GM23338 (cell line): ENCODE data around the gene DTWD1. TPM values are rescaled to one million over a fixed set of nuclear protein-coding genes. Genes with fewer than 3 reads are reported as not detected.

Experiments
- ATAC-seq: fragments of 200-7000 bp; cut with Tn5 transposase; 3 replicates; pipeline ENCODE4 v1.9.1; 2020
- DNase-seq: peaks from one replicate; pipeline ENCODE4 v3.0.0-alpha.2; 2015; ENCODE audit warnings: low spot score
- H2AFZ ChIP-seq: fragments of 200-600 bp; sonication (generic); 2 replicates; pipeline ENCODE4 v1.8.0; 2016; ENCODE audit warnings: antibody characterized with exemption, mild to moderate bottlenecking, moderate library complexity
- H3F3A ChIP-seq: fragments of 200-600 bp; sonication (generic); replicated peaks from 2 replicates; pipeline ENCODE4 v1.8.0; 2017; ENCODE audit warnings: antibody characterized with exemption, mixed run types, low read depth
- H3K27ac ChIP-seq: fragments of 200-600 bp; sonication (generic); 2 replicates; pipeline ENCODE4 v1.6.1; 2016; ENCODE audit warnings: low read depth
- H3K27me3 ChIP-seq: fragments of 200-600 bp; sonication (generic); 2 replicates; pipeline ENCODE4 v1.8.0; 2016; ENCODE audit warnings: mild to moderate bottlenecking, mixed run types, moderate library complexity; ENCODE audit not compliant: insufficient read depth
- H3K36me3 ChIP-seq: fragments of 200-600 bp; sonication (generic); 2 replicates; pipeline ENCODE4 v1.8.0; 2016; ENCODE audit warnings: mild to moderate bottlenecking; ENCODE audit not compliant: insufficient read depth
- H3K4me1 ChIP-seq: fragments of 200-600 bp; sonication (generic); 2 replicates; pipeline ENCODE4 v1.8.0; 2016; ENCODE audit warnings: mild to moderate bottlenecking, moderate library complexity; ENCODE audit not compliant: insufficient read depth
- H3K4me2 ChIP-seq: fragments of 200-600 bp; sonication (generic); 2 replicates; pipeline ENCODE4 v1.7.1; 2017; ENCODE audit warnings: mixed run types
- H3K4me3 ChIP-seq: fragments of 200-600 bp; sonication (generic); 2 replicates; pipeline ENCODE4 v1.6.1; 2016; ENCODE audit warnings: mixed run types
- H3K79me2 ChIP-seq: fragments of 200-600 bp; sonication (generic); replicated peaks from 2 replicates; pipeline ENCODE4 v1.8.0; 2017; ENCODE audit warnings: mild to moderate bottlenecking; ENCODE audit not compliant: insufficient read depth
- H3K9me2 ChIP-seq: fragments of 200-600 bp; sonication (generic); 2 replicates; pipeline ENCODE4 v1.8.0; 2017; ENCODE audit not compliant: insufficient read depth
- H4K20me1 ChIP-seq: fragments of 200-600 bp; sonication (generic); replicated peaks from 2 replicates; pipeline ENCODE4 v1.8.0; 2017; ENCODE audit warnings: mild to moderate bottlenecking; ENCODE audit not compliant: insufficient read depth
- H3K27ac Mint-ChIP-seq: 2 replicates; pipeline ENCODE4 v1.8.0; 2020; ENCODE audit warnings: inconsistent platforms, mild to moderate bottlenecking, moderate library complexity, mixed read lengths
- H3K27me3 Mint-ChIP-seq: 3 replicates; pipeline ENCODE4 v1.8.0; 2022; ENCODE audit warnings: low read depth, mild to moderate bottlenecking, moderate library complexity, mixed read lengths, inconsistent platforms; ENCODE audit not compliant: insufficient read depth, poor library complexity
- H3K36me3 Mint-ChIP-seq: 3 replicates; pipeline ENCODE4 v1.8.0; 2021; ENCODE audit warnings: low read depth, mild to moderate bottlenecking, inconsistent platforms, moderate library complexity, mixed read lengths
- H3K4me1 Mint-ChIP-seq: 3 replicates; pipeline ENCODE4 v1.8.0; 2020; ENCODE audit warnings: mild to moderate bottlenecking, inconsistent platforms, mixed read lengths
- H3K4me3 Mint-ChIP-seq: 3 replicates; pipeline ENCODE4 v1.8.0; 2021; ENCODE audit warnings: moderate library complexity, mild to moderate bottlenecking, inconsistent platforms, mixed read lengths
- H3K9me3 Mint-ChIP-seq: 3 replicates; pipeline ENCODE4 v1.8.0; 2020; ENCODE audit warnings: moderate library complexity, mild to moderate bottlenecking, inconsistent platforms, mixed read lengths
- CREB1 ChIP-seq: fragments of 250-450 bp; sonication (Bioruptor Pico); IDR thresholded peaks from 2 replicates; pipeline ENCODE4 v1.5.0; 2020; ENCODE audit warnings: low read depth, mild to moderate bottlenecking, moderate library complexity
- ETS1 ChIP-seq: IDR thresholded peaks from 2 replicates; pipeline ENCODE4 v1.6.1; 2016; ENCODE audit warnings: antibody characterized with exemption
- NANOG ChIP-seq: IDR thresholded peaks from 2 replicates; pipeline ENCODE4 v1.6.1; 2016; ENCODE audit warnings: antibody characterized with exemption, borderline replicate concordance
- POLR2AphosphoS5 ChIP-seq: IDR thresholded peaks from 2 replicates; pipeline ENCODE4 v1.6.1; 2016; ENCODE audit warnings: antibody characterized with exemption, low read depth
- REST ChIP-seq: IDR thresholded peaks from one replicate; pipeline ENCODE4 v1.6.1; 2018; ENCODE audit warnings: antibody characterized with exemption; ENCODE audit not compliant: unreplicated experiment
- STAT1 ChIP-seq: IDR thresholded peaks from one replicate; pipeline ENCODE4 v1.6.1; 2016; ENCODE audit warnings: antibody characterized with exemption; ENCODE audit not compliant: unreplicated experiment
- ZNF462 ChIP-seq: fragments of 250-450 bp; sonication (Bioruptor Pico); IDR thresholded peaks from 2 replicates; pipeline ENCODE4 v1.5.0; 2020; ENCODE audit warnings: mild to moderate bottlenecking, moderate library complexity
- polyA plus RNA-seq: library from polyadenylated mRNA; unstranded; fragments of >200 nt; fragmentation: Nextera tagmentation; extraction: Ambion mirVana; gene quantifications from 2 replicates; pipeline ENCODE4 v1.2.1, GENCODE V29; 2016
- total RNA-seq: library from RNA; depleted of rRNA; stranded (reverse); fragments of >200 nt; shearing (Covaris generic); gene quantifications from 2 replicates; pipeline ENCODE4 v1.2.3, GENCODE V29; 2014
- TF ChIP-seq, protein P1 (sequence below), 2 experiments: fragments of 200-600 bp in 1 of 2; sonication (generic) in 1 of 2; conservative IDR thresholded peaks; 2 replicates each; pipeline versions ENCODE4 v1.5.1 to v1.6.1; 2016 to 2017; ENCODE audit warnings: antibody characterized with exemption in 2 of 2, low read depth in 2 of 2, mild to moderate bottlenecking in 2 of 2, moderate library complexity in 1 of 2

DTWD1 gene
- total and polyA plus RNA-seq, 2 experiments from 2014 or later = 28.4 to 45.2 TPM

GRCh38 chr15:49624056-49624455 is 3.2 kb downstream of the DTWD1 start:
- Histone ChIP-seq H3K4me1 (peaks cover 5% of the 10 kb centered on the region; the same call in 1 of the 2 replicates), H2AFZ (no peak overlapping the region), H3F3A (no peaks in the 10 kb centered on the region), H3K4me2 (no peak overlapping the region), H3K9me2 (0 out of 2 replicates have a peak, but pooled peaks cover 2% of the 10 kb centered on the region), H3K4me3 (no peak overlapping the region), H3K36me3 (peaks cover 31% of the 10 kb centered on the region), H4K20me1 (no peaks in the 10 kb centered on the region), H3K27ac (no peak overlapping the region), H3K79me2 (peaks cover 39% of the 10 kb centered on the region), H3K27me3 (no peaks in the 10 kb centered on the region)
- H3K27ac Mint-ChIP-seq = no peak overlapping the region
- H3K4me3 Mint-ChIP-seq = no peak overlapping the region
- H3K4me1 Mint-ChIP-seq = peaks cover 12% of the 10 kb centered on the region; the same call in 2 of the 3 replicates
- TF ChIP-seq, protein P1, sequence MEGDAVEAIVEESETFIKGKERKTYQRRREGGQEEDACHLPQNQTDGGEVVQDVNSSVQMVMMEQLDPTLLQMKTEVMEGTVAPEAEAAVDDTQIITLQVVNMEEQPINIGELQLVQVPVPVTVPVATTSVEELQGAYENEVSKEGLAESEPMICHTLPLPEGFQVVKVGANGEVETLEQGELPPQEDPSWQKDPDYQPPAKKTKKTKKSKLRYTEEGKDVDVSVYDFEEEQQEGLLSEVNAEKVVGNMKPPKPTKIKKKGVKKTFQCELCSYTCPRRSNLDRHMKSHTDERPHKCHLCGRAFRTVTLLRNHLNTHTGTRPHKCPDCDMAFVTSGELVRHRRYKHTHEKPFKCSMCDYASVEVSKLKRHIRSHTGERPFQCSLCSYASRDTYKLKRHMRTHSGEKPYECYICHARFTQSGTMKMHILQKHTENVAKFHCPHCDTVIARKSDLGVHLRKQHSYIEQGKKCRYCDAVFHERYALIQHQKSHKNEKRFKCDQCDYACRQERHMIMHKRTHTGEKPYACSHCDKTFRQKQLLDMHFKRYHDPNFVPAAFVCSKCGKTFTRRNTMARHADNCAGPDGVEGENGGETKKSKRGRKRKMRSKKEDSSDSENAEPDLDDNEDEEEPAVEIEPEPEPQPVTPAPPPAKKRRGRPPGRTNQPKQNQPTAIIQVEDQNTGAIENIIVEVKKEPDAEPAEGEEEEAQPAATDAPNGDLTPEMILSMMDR (conservative IDR thresholded peaks at IDR 0.05; ENCODE audit: low read depth in 2 of 2) = no peak
- no peak for TF ChIP-seq STAT1
- TF ChIP-seq REST = no peak
- no peak for TF ChIP-seq ETS1
- no peak for TF ChIP-seq ZNF462
- no peak for TF ChIP-seq CREB1
- TF ChIP-seq NANOG = no peak
- TF ChIP-seq POLR2AphosphoS5 = no peak
- DNase-seq = no peak
- H3K27me3 Mint-ChIP-seq = peaks cover 4% of the 10 kb centered on the region
- peaks cover 21% of the 10 kb centered on the region for H3K9me3 Mint-ChIP-seq
- peaks cover 43% of the 10 kb centered on the region for H3K36me3 Mint-ChIP-seq
- no peak for ATAC-seq
